ENCODE data around the gene SMIM20.

- TF ChIP-seq, protein P1, sequence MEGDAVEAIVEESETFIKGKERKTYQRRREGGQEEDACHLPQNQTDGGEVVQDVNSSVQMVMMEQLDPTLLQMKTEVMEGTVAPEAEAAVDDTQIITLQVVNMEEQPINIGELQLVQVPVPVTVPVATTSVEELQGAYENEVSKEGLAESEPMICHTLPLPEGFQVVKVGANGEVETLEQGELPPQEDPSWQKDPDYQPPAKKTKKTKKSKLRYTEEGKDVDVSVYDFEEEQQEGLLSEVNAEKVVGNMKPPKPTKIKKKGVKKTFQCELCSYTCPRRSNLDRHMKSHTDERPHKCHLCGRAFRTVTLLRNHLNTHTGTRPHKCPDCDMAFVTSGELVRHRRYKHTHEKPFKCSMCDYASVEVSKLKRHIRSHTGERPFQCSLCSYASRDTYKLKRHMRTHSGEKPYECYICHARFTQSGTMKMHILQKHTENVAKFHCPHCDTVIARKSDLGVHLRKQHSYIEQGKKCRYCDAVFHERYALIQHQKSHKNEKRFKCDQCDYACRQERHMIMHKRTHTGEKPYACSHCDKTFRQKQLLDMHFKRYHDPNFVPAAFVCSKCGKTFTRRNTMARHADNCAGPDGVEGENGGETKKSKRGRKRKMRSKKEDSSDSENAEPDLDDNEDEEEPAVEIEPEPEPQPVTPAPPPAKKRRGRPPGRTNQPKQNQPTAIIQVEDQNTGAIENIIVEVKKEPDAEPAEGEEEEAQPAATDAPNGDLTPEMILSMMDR (IDR thresholded peaks at IDR 0.05; ENCODE audit: insufficient read depth, low read length, poor library complexity, severe bottlenecking) = no peak
- no peak for TF ChIP-seq EZH2phosphoT487 (conservative IDR thresholded peaks at IDR 0.05; ENCODE audit: low read length)
Measured at GRCh38 chr4:25878676-25879075, 35.3 kb upstream of the SMIM20 start.

Data from SU-DHL-6 (cell line).